K562 (cell line): ENCODE results near the gene B4GALT5. TPM values are rescaled to one million over a fixed set of nuclear protein-coding genes. Genes with fewer than 3 reads are reported as not detected.

Experiments used
- BHLHE40 ChIP-seq: IDR thresholded peaks from 2 replicates; pipeline ENCODE4 v1.6.1; 2011; ENCODE audit warnings: low read length, improper control_type of control experiment
- CAMTA2 ChIP-seq: fragments of 250-450 bp; sonication (Bioruptor Pico); conservative IDR thresholded peaks from 2 replicates; pipeline ENCODE4 v1.5.1; 2022
- CC2D1A ChIP-seq: fragments of 450-650 bp; IDR thresholded peaks from 2 replicates; pipeline ENCODE4 v1.6.1; 2017; ENCODE audit warnings: mild to moderate bottlenecking
- EP400 ChIP-seq: fragments of 450-650 bp; IDR thresholded peaks from 2 replicates; pipeline ENCODE4 v1.6.1; 2017; ENCODE audit warnings: antibody characterized with exemption, mild to moderate bottlenecking, moderate library complexity
- FOXJ3 ChIP-seq: sonication (generic); formaldehyde crosslinking; IDR thresholded peaks from 2 replicates; pipeline ENCODE4 v1.4.0; 2020; ENCODE audit warnings: mild to moderate bottlenecking, missing genetic modification reagents
- FOXO4 ChIP-seq: fragments of 450-650 bp; formaldehyde crosslinking; IDR thresholded peaks from 2 replicates; pipeline ENCODE4 v1.4.0; 2020; ENCODE audit warnings: mild to moderate bottlenecking, moderate library complexity
- HDAC1 ChIP-seq, 2 experiments: fragments of 450-650 bp; IDR thresholded peaks; 2 replicates each; pipeline ENCODE4 v1.6.1; 2016 to 2017; ENCODE audit warnings: inconsistent platforms in 1 of 2, mild to moderate bottlenecking in 1 of 2, moderate library complexity in 1 of 2
- HIVEP1 ChIP-seq: fragments of 250-450 bp; sonication (Bioruptor Pico); IDR thresholded peaks from 2 replicates; pipeline ENCODE4 v1.4.0; 2020; ENCODE audit warnings: mild to moderate bottlenecking
- JUNB ChIP-seq: fragments of 450-650 bp; formaldehyde crosslinking; conservative IDR thresholded peaks from 2 replicates; pipeline ENCODE4 v1.4.0; 2020; ENCODE audit warnings: mild to moderate bottlenecking
- MEF2A ChIP-seq: IDR thresholded peaks from 2 replicates; pipeline ENCODE4 v1.6.1; 2011; ENCODE audit warnings: low read depth, mild to moderate bottlenecking, low read length, moderate library complexity; ENCODE audit not compliant: control insufficient read depth
- MTA3 ChIP-seq: fragments of 450-650 bp; formaldehyde crosslinking; IDR thresholded peaks from 2 replicates; pipeline ENCODE4 v1.6.1; 2017; ENCODE audit warnings: mild to moderate bottlenecking, borderline replicate concordance
- NELFE ChIP-seq: IDR thresholded peaks from 2 replicates; pipeline ENCODE4 v1.6.1; 2011; ENCODE audit warnings: mild to moderate bottlenecking; ENCODE audit not compliant: insufficient read depth, insufficient read length
- NFATC3 ChIP-seq: fragments of 450-650 bp; IDR thresholded peaks from 2 replicates; pipeline ENCODE4 v1.6.1; 2017; ENCODE audit warnings: mild to moderate bottlenecking
- POU5F1 ChIP-seq: fragments of 150-350 bp; IDR thresholded peaks from 2 replicates; pipeline ENCODE4 v1.6.1; 2014; ENCODE audit warnings: borderline replicate concordance, low read length, low read depth, mild to moderate bottlenecking; ENCODE audit not compliant: partially characterized antibody
- SP2 ChIP-seq: IDR thresholded peaks from 2 replicates; pipeline ENCODE4 v1.6.1; 2011; ENCODE audit warnings: mild to moderate bottlenecking, low read depth, low read length, moderate library complexity; ENCODE audit not compliant: poor library complexity, severe bottlenecking; ENCODE audit errors: extremely low read depth
- SRF ChIP-seq, 2 experiments: fragments of 250-450, 450-650 bp in 1 of 2; sonication (Bioruptor Pico) in 1 of 2; sonication (generic) in 1 of 2; formaldehyde crosslinking; IDR thresholded peaks; 2 replicates each; pipeline versions ENCODE4 v1.5.0 to v1.5.1; 2020 to 2022; ENCODE audit warnings: mild to moderate bottlenecking in 1 of 2, missing genetic modification reagents in 1 of 2
- TAF1 ChIP-seq: IDR thresholded peaks from 2 replicates; pipeline ENCODE4 v1.6.1; 2011; ENCODE audit warnings: mild to moderate bottlenecking, low read length, moderate library complexity; ENCODE audit not compliant: insufficient read depth, control insufficient read depth, severe bottlenecking; ENCODE audit errors: extremely low read depth
- ZBTB1 ChIP-seq: sonication (generic); formaldehyde crosslinking; IDR thresholded peaks from 2 replicates; pipeline ENCODE4 v1.8.1; 2023; ENCODE audit warnings: missing genetic modification reagents, low read depth, mild to moderate bottlenecking, borderline replicate concordance
- ZBTB7A ChIP-seq: IDR thresholded peaks from 2 replicates; pipeline ENCODE4 v1.6.1; 2011; ENCODE audit warnings: low read depth, mild to moderate bottlenecking, low read length, moderate library complexity, borderline replicate concordance; ENCODE audit not compliant: control insufficient read depth
- ZC3H4 ChIP-seq: sonication (generic); formaldehyde crosslinking; IDR thresholded peaks from 2 replicates; pipeline ENCODE4 v1.9.0; 2021; ENCODE audit warnings: missing genetic modification reagents, borderline replicate concordance
- ZFX ChIP-seq: sonication (generic); formaldehyde crosslinking; IDR thresholded peaks from 2 replicates; pipeline ENCODE4 v1.8.0; 2022; ENCODE audit warnings: mild to moderate bottlenecking, missing genetic modification reagents, moderate library complexity
- ZNF24 ChIP-seq: fragments of 450-650 bp; IDR thresholded peaks from 2 replicates; pipeline ENCODE4 v1.6.1; 2016
- ZNF280A ChIP-seq: fragments of 450-650 bp; IDR thresholded peaks from 2 replicates; pipeline ENCODE4 v1.6.1; 2018; ENCODE audit warnings: mild to moderate bottlenecking, low read depth; ENCODE audit not compliant: partially characterized antibody
- ZNF639 ChIP-seq, 2 experiments: fragments of 200-800 bp in 1 of 2; sonication (Bioruptor generic) in 1 of 2; sonication (generic) in 1 of 2; formaldehyde crosslinking in 1 of 2; IDR thresholded peaks in 1 of 2; conservative IDR thresholded peaks in 1 of 2; 2 replicates each; pipeline versions ENCODE4 v1.5.0 to v1.6.1; 2016 to 2020; ENCODE audit warnings: missing compliant biosample characterization in 1 of 2, missing genetic modification characterization in 1 of 2, missing genetic modification reagents in 1 of 2
- polyA plus RNA-seq, 8 experiments: library from polyadenylated mRNA; depleted of rRNA in 4 of 8; stranded (reverse) in 5 of 8; unstranded in 3 of 8; fragments of >200 nt; fragmentation: Nextera tagmentation in 2 of 8; fragmentation: Illumina TruSeq in 1 of 8; extraction: Ambion mirVana in 2 of 8; extraction: Trizol in 1 of 8; gene quantifications; 2 replicates each; pipeline versions ENCODE4 v1.2.1 to v1.2.3, GENCODE V29; 2011 to 2014; ENCODE audit warnings: inconsistent platforms in 1 of 8, missing spikeins in 1 of 8
- total RNA-seq, 7 experiments: library from RNA; depleted of rRNA in 6 of 7; stranded (reverse); fragments of >200 nt in 6 of 7; fragmentation: Illumina TruSeq in 2 of 7; extraction: Trizol in 2 of 7; gene quantifications; 2 replicates each; pipeline versions ENCODE4 v1.2.1 to v1.2.3, GENCODE V29; 2011 to 2021; ENCODE audit warnings: low replicate concordance in 1 of 7

B4GALT5 gene
- total and polyA plus RNA-seq, 9 of the 15 experiments (the other 6 are each of a cell fraction or from before 2014, with no cell fraction given): 8.5 to 32.6 (median 23.4) TPM

- TF ChIP-seq ZNF639 (CRISPR knock-in tag; conservative IDR thresholded peaks at IDR 0.05 in 1 of 2, IDR thresholded peaks at IDR 0.05 in 1 of 2) (no peak), CAMTA2 (CRISPR knock-in tag) (no peak), POU5F1 (no peak), SP2 (no peak), NFATC3 (no peak), ZNF24 (no peak), MTA3 (no peak), EP400 (peak; percentile 55; the same call in 1 of the 2 replicates), TAF1 (peak; percentile 12), SRF (CRISPR knock-in tag; IDR thresholded peaks at IDR 0.05) (0 out of 4 replicates have a peak, but pooled peaks of 1 of the 2 experiments have one; percentile 31), CC2D1A (no peak), ZNF280A (no peak), HIVEP1 (CRISPR knock-in tag) (no peak), ZC3H4 (CRISPR knock-in tag) (peak; percentile 71; the same call in 1 of the 2 replicates), HDAC1 (IDR thresholded peaks at IDR 0.05) (peak in 1 of 2 experiments; percentile 49; a peak in 1 of 4 replicates), ZBTB7A (peak; percentile 44; the same call in 1 of the 2 replicates), MEF2A (no peak), ZBTB1 (CRISPR knock-in tag) (no peak; the same call in 1 of the 2 replicates), ZFX (CRISPR knock-in tag) (peak; percentile 78), FOXJ3 (CRISPR knock-in tag) (no peak), BHLHE40 (no peak), NELFE (no peak), FOXO4 (CRISPR knock-in tag) (no peak), JUNB (CRISPR knock-in tag) (no peak)
These were observed 504 bp downstream of the B4GALT5 start (continued) for GRCh38 chr20:49712996-49713752.
